WI38 (cell line): ENCODE measurements around the gene SMTNL2.
A peak's percentile ranks its signal among the peaks of the same experiment; 100 is the strongest.

Experiments
- H3K4me3 ChIP-seq: 2 replicates; pipeline ENCODE4 v1.5.1; 2011; ENCODE audit warnings: low read depth, mild to moderate bottlenecking, control low read depth, low read length
- CTCF ChIP-seq: IDR thresholded peaks from 2 replicates; pipeline ENCODE4 v1.5.1; 2012; ENCODE audit warnings: low read depth, mild to moderate bottlenecking, control low read depth, low read length

SMTNL2 gene

GRCh38 chr17:4562015-4562969, 22.0 kb upstream of the SMTNL2 start:
- no peak overlapping the region for H3K4me3 ChIP-seq
- TF ChIP-seq CTCF = no peak

GRCh38 chr17:4565209-4566141, 18.9 kb upstream of the SMTNL2 start:
- peak; percentile 85 for TF ChIP-seq CTCF
- no peak overlapping the region for H3K4me3 ChIP-seq

- peak; percentile 63 for TF ChIP-seq CTCF
- H3K4me3 ChIP-seq = no peak overlapping the region
Measured at GRCh38 chr17:4566785-4567184, 17.5 kb upstream of the SMTNL2 start.

GRCh38 chr17:4569591-4569990, 14.7 kb upstream of the SMTNL2 start:
- TF ChIP-seq CTCF = no peak
- H3K4me3 ChIP-seq = no peak overlapping the region

- TF ChIP-seq CTCF = no peak
Measured at GRCh38 chr17:4572131-4572530, 12.2 kb upstream of the SMTNL2 start.

GRCh38 chr17:4573115-4573514, 11.2 kb upstream of the SMTNL2 start:
- TF ChIP-seq CTCF = no peak
- no peak overlapping the region for H3K4me3 ChIP-seq

More at GRCh38 chr17:4572131-4572530, 12.2 kb upstream of the SMTNL2 start:
- H3K4me3 ChIP-seq = no peak overlapping the region
